OCI-LY1 (cell line): ENCODE data around the gene HOXC11.

Experiments
- H2AFZ ChIP-seq: fragments of 200-600 bp; sonication (generic), shearing (Covaris generic); 2 replicates; pipeline ENCODE4 v1.6.0; 2014; ENCODE audit warnings: antibody characterized with exemption, mild to moderate bottlenecking, low read length
- H3F3A ChIP-seq: fragments of 200-600 bp; sonication (generic), shearing (Covaris generic); 2 replicates; pipeline ENCODE4 v1.6.0; 2014; ENCODE audit warnings: mild to moderate bottlenecking, antibody characterized with exemption, low read length, moderate library complexity; ENCODE audit not compliant: insufficient read depth
- H3K27ac ChIP-seq: fragments of 200-600 bp; sonication (generic); 2 replicates; pipeline ENCODE4 v1.5.1; 2014; ENCODE audit warnings: low read length, mixed run types, mild to moderate bottlenecking, low read depth; ENCODE audit not compliant: poor library complexity, severe bottlenecking
- H3K27me3 ChIP-seq: fragments of 200-600 bp; sonication (generic); 2 replicates; pipeline ENCODE4 v1.6.0; 2014; ENCODE audit warnings: antibody characterized with exemption, mild to moderate bottlenecking, low read length, moderate library complexity; ENCODE audit not compliant: insufficient read depth
- H3K36me3 ChIP-seq: fragments of 200-600 bp; sonication (generic); 2 replicates; pipeline ENCODE4 v1.6.1; 2014; ENCODE audit warnings: mild to moderate bottlenecking, antibody characterized with exemption, low read length, moderate library complexity, mixed read lengths; ENCODE audit not compliant: insufficient read depth
- H3K4me1 ChIP-seq: fragments of 200-600 bp; sonication (generic); 2 replicates; pipeline ENCODE4 v1.5.1; 2014; ENCODE audit warnings: mild to moderate bottlenecking, low read length, moderate library complexity; ENCODE audit not compliant: insufficient read depth, severe bottlenecking
- H3K4me2 ChIP-seq: fragments of 200-600 bp; sonication (generic), shearing (Covaris generic); 2 replicates; pipeline ENCODE4 v1.6.1; 2014; ENCODE audit warnings: low read length
- H3K4me3 ChIP-seq: fragments of 200-600 bp; sonication (generic); 2 replicates; pipeline ENCODE4 v1.5.1; 2014; ENCODE audit warnings: low read length, low read depth, mild to moderate bottlenecking, mixed read lengths; ENCODE audit not compliant: poor library complexity, severe bottlenecking
- H3K79me2 ChIP-seq: fragments of 200-600 bp; shearing (Covaris generic); 2 replicates; pipeline ENCODE4 v1.6.1; 2016; ENCODE audit warnings: mixed run types, low read length, mixed read lengths; ENCODE audit not compliant: insufficient read depth
- H3K9ac ChIP-seq: fragments of 200-600 bp; sonication (generic), shearing (Covaris generic); 2 replicates; pipeline ENCODE4 v1.6.1; 2014; ENCODE audit warnings: mild to moderate bottlenecking, low read length, mixed read lengths
- H3K9me2 ChIP-seq: fragments of 200-600 bp; sonication (generic), shearing (Covaris generic); 2 replicates; pipeline ENCODE4 v1.6.1; 2014; ENCODE audit warnings: low read depth, mild to moderate bottlenecking, low read length, mixed read lengths
- H3K9me3 ChIP-seq: fragments of 200-600 bp; shearing (Covaris generic); 2 replicates; pipeline ENCODE4 v1.6.1; 2014; ENCODE audit warnings: low read length, mixed read lengths
- H4K20me1 ChIP-seq: fragments of 200-600 bp; sonication (generic), shearing (Covaris generic); 2 replicates; pipeline ENCODE4 v1.6.0; 2016; ENCODE audit warnings: mild to moderate bottlenecking, low read length; ENCODE audit not compliant: insufficient read depth
- CTCF ChIP-seq: fragments of 200-600 bp; sonication (generic), shearing (Covaris generic); IDR thresholded peaks from 2 replicates; pipeline ENCODE4 v1.5.1; 2017; ENCODE audit warnings: mild to moderate bottlenecking, antibody characterized with exemption, low read length, moderate library complexity, mixed read lengths
- EZH2 ChIP-seq: fragments of 200-600 bp; sonication (generic), shearing (Covaris generic); IDR thresholded peaks from 2 replicates; pipeline ENCODE4 v1.8.0; 2017; ENCODE audit warnings: borderline replicate concordance, mixed run types, mild to moderate bottlenecking, antibody characterized with exemption, low read length, moderate library complexity, mixed read lengths

HOXC11 gene

GRCh38 chr12:53928054-53928835 is 44.7 kb upstream of the HOXC11 start:
- Histone ChIP-seq H3K36me3 (no peaks in the 10 kb centered on the region), H3K4me3 (no peak overlapping the region), H3F3A (no peaks in the 10 kb centered on the region), H3K4me1 (no peaks in the 10 kb centered on the region), H3K4me2 (no peak overlapping the region), H3K9me3 (no peaks in the 10 kb centered on the region), H3K9ac (no peak overlapping the region), H3K79me2 (no peaks in the 10 kb centered on the region), H3K27ac (no peak overlapping the region), H4K20me1 (no peaks in the 10 kb centered on the region), H3K9me2 (no peaks in the 10 kb centered on the region), H2AFZ (no peak overlapping the region), H3K27me3 (0 out of 2 replicates have a peak, but pooled peaks cover 4% of the 10 kb centered on the region)
- TF ChIP-seq EZH2 = no peak
- no peak for TF ChIP-seq CTCF

GRCh38 chr12:53929527-53929926 is 43.4 kb upstream of the HOXC11 start:
- Histone ChIP-seq H3K36me3 (no peaks in the 10 kb centered on the region), H3K27me3 (0 out of 2 replicates have a peak, but pooled peaks cover 4% of the 10 kb centered on the region), H3K27ac (no peak overlapping the region), H3K9ac (no peak overlapping the region), H2AFZ (no peak overlapping the region), H3K9me3 (no peaks in the 10 kb centered on the region), H4K20me1 (no peaks in the 10 kb centered on the region), H3K4me1 (no peaks in the 10 kb centered on the region), H3K4me2 (no peak overlapping the region), H3K9me2 (no peaks in the 10 kb centered on the region), H3F3A (no peaks in the 10 kb centered on the region), H3K79me2 (no peaks in the 10 kb centered on the region), H3K4me3 (no peak overlapping the region)
- no peak for TF ChIP-seq CTCF
- TF ChIP-seq EZH2 = no peak

- H3K9ac ChIP-seq = no peak overlapping the region
- TF ChIP-seq CTCF (no peak), EZH2 (no peak)
- no peak overlapping the region for H3K27ac ChIP-seq
- H3F3A ChIP-seq = no peaks in the 10 kb centered on the region
- H3K9me2 ChIP-seq = no peaks in the 10 kb centered on the region
- H2AFZ ChIP-seq = no peak overlapping the region
- no peak overlapping the region for H3K4me2 ChIP-seq
- 0 out of 2 replicates have a peak, but pooled peaks cover 4% of the 10 kb centered on the region for H3K27me3 ChIP-seq
- H4K20me1 ChIP-seq = no peaks in the 10 kb centered on the region
- no peaks in the 10 kb centered on the region for H3K9me3 ChIP-seq
- H3K36me3 ChIP-seq = no peaks in the 10 kb centered on the region
- no peaks in the 10 kb centered on the region for H3K79me2 ChIP-seq
- no peaks in the 10 kb centered on the region for H3K4me1 ChIP-seq
- H3K4me3 ChIP-seq = no peak overlapping the region
Measured at GRCh38 chr12:53930591-53931255, 42.2 kb upstream of the HOXC11 start.
